Measurements from ENCODE around the gene GPATCH4.

GRCh38 chr1:156601122-156601830 is at the start of gene GPATCH4:
- TF ChIP-seq CTCF (IDR thresholded peaks at IDR 0.05; ENCODE audit: low read depth, low read length, missing input control) = no peak
- TF ChIP-seq RAD21 (IDR thresholded peaks at IDR 0.05) = peak in 1 of 2 donors; percentile 36
- TF ChIP-seq MAX (IDR thresholded peaks at IDR 0.05) = peak; percentile 99
- TF ChIP-seq TAF1 (conservative IDR thresholded peaks at IDR 0.05) = peak; percentile 44
- TF ChIP-seq ATF3 (IDR thresholded peaks at IDR 0.05) = peak; percentile 36
- peak; percentile 63 to 87 for TF ChIP-seq GABPA (IDR thresholded peaks at IDR 0.05 in 1 of 2, conservative IDR thresholded peaks at IDR 0.05 in 1 of 2)
- TF ChIP-seq FOXA1 (IDR thresholded peaks at IDR 0.05) = no peak
- TF ChIP-seq RXRA (IDR thresholded peaks at IDR 0.05) = no peak

Data from liver (tissue), 3 donors.